ENCODE results near the gene PRKCE.

Gene PRKCE

GRCh38 chr2:45860136-45861121 lies 209.0 kb downstream of the PRKCE start:
- peak; percentile 76 for DNase-seq (ENCODE audit: low read depth)

GRCh38 chr2:45862843-45863242 lies 211.4 kb downstream of the PRKCE start:
- no peak for DNase-seq (ENCODE audit: low read depth)

GRCh38 chr2:45864121-45864520 lies 212.6 kb downstream of the PRKCE start:
- no peak for DNase-seq (ENCODE audit: low read depth)

GRCh38 chr2:45867349-45867748 lies 215.9 kb downstream of the PRKCE start:
- no peak for DNase-seq (ENCODE audit: low read depth)

- DNase-seq (ENCODE audit: low read depth) = no peak
These were observed 216.3 kb downstream of the PRKCE start for GRCh38 chr2:45867800-45868199.

- peak; percentile 63 for DNase-seq (ENCODE audit: low read depth)
These were observed 217.7 kb downstream of the PRKCE start for GRCh38 chr2:45869165-45869501.

- DNase-seq (ENCODE audit: low read depth) = no peak
These were observed 219.6 kb downstream of the PRKCE start for GRCh38 chr2:45871025-45871424.

- DNase-seq (ENCODE audit: low read depth) = no peak
These were observed 220.1 kb downstream of the PRKCE start for GRCh38 chr2:45871541-45871940.

- no peak for DNase-seq (ENCODE audit: low read depth)
These were observed 220.7 kb downstream of the PRKCE start for GRCh38 chr2:45872211-45872610.

- DNase-seq (ENCODE audit: low read depth) = peak; percentile 17
These were observed 222.9 kb downstream of the PRKCE start for GRCh38 chr2:45874344-45874743.

GRCh38 chr2:45876611-45877010 lies 225.1 kb downstream of the PRKCE start:
- no peak for DNase-seq (ENCODE audit: low read depth)

GRCh38 chr2:45879406-45879805 lies 227.9 kb downstream of the PRKCE start:
- DNase-seq (ENCODE audit: low read depth) = no peak

GRCh38 chr2:45879936-45880335 lies 228.5 kb downstream of the PRKCE start:
- DNase-seq (ENCODE audit: low read depth) = no peak

GRCh38 chr2:45881970-45882581 lies 230.6 kb downstream of the PRKCE start:
- no peak for DNase-seq (ENCODE audit: low read depth)

GRCh38 chr2:45882707-45883602 lies 231.5 kb downstream of the PRKCE start:
- no peak for DNase-seq (ENCODE audit: low read depth)

- DNase-seq (ENCODE audit: low read depth) = no peak
These were observed 232.1 kb downstream of the PRKCE start for GRCh38 chr2:45883603-45884000.

GRCh38 chr2:45884126-45884525 lies 232.7 kb downstream of the PRKCE start:
- no peak for DNase-seq (ENCODE audit: low read depth)

- peak; percentile 33 for DNase-seq (ENCODE audit: low read depth)
These were observed 233.7 kb downstream of the PRKCE start for GRCh38 chr2:45885171-45885621.

GRCh38 chr2:45886171-45886663 lies 234.7 kb downstream of the PRKCE start:
- DNase-seq (ENCODE audit: low read depth) = no peak

GRCh38 chr2:45888167-45888566 lies 236.7 kb downstream of the PRKCE start:
- DNase-seq (ENCODE audit: low read depth) = peak; percentile 91

- DNase-seq (ENCODE audit: low read depth) = no peak
These were observed 237.2 kb downstream of the PRKCE start for GRCh38 chr2:45888641-45889040.

- DNase-seq (ENCODE audit: low read depth) = no peak
These were observed 237.6 kb downstream of the PRKCE start for GRCh38 chr2:45889053-45889452.
